ENCODE measurements around the gene ANKUB1.
A peak's percentile ranks its signal among the peaks of the same experiment; 100 is the strongest.
"Not testable (repeated sequence)": the region's sequence is repeated elsewhere in the genome, so short reads cannot be mapped to it uniquely, and the experiment has no call there.

The ANKUB1 gene

GRCh38 chr3:149792452-149793270 lies at the start of gene ANKUB1:
Gene ANKUB1 (minus strand): TSS chr3:149792554. CDS start chr3:149792366, 188 bp downstream.
- no peak for DNase-seq (ENCODE audit: low read depth in 2 of 2)

- no peak for DNase-seq (ENCODE audit: low read depth in 2 of 2)
Measured at GRCh38 chr3:149839896-149840295, 47.5 kb upstream of the ANKUB1 start.

GRCh38 chr3:149839469-149839868 lies 47.1 kb upstream of the ANKUB1 start:
- DNase-seq (ENCODE audit: low read depth in 2 of 2): not testable (repeated sequence)

GRCh38 chr3:149838491-149838890 lies 46.1 kb upstream of the ANKUB1 start:
- DNase-seq (ENCODE audit: low read depth in 2 of 2): not testable (repeated sequence)

GRCh38 chr3:149833241-149833640 lies 40.9 kb upstream of the ANKUB1 start:
- DNase-seq (ENCODE audit: low read depth in 2 of 2): no peak

GRCh38 chr3:149832086-149832485 lies 39.7 kb upstream of the ANKUB1 start:
- no peak for DNase-seq (ENCODE audit: low read depth in 2 of 2)

GRCh38 chr3:149831321-149831720 lies 39.0 kb upstream of the ANKUB1 start:
- DNase-seq (ENCODE audit: low read depth in 2 of 2): no peak

- no peak for DNase-seq (ENCODE audit: low read depth in 2 of 2)
Measured at GRCh38 chr3:149830902-149831301, 38.5 kb upstream of the ANKUB1 start.

- not testable (repeated sequence) for DNase-seq (ENCODE audit: low read depth in 2 of 2)
Measured at GRCh38 chr3:149829631-149830030, 37.3 kb upstream of the ANKUB1 start.

GRCh38 chr3:149828390-149828789 lies 36.0 kb upstream of the ANKUB1 start:
- no peak for DNase-seq (ENCODE audit: low read depth in 2 of 2)

- DNase-seq (ENCODE audit: low read depth in 2 of 2): no peak
Measured at GRCh38 chr3:149826636-149827035, 34.3 kb upstream of the ANKUB1 start.

- no peak for DNase-seq (ENCODE audit: low read depth in 2 of 2)
Measured at GRCh38 chr3:149820183-149820582, 27.8 kb upstream of the ANKUB1 start.

- no peak for DNase-seq (ENCODE audit: low read depth in 2 of 2)
Measured at GRCh38 chr3:149819432-149819831, 27.1 kb upstream of the ANKUB1 start.

GRCh38 chr3:149816986-149817385 lies 24.6 kb upstream of the ANKUB1 start:
- no peak for DNase-seq (ENCODE audit: low read depth in 2 of 2)

GRCh38 chr3:149816311-149816710 lies 24.0 kb upstream of the ANKUB1 start:
- no peak for DNase-seq (ENCODE audit: low read depth in 2 of 2)

GRCh38 chr3:149815728-149816127 lies 23.4 kb upstream of the ANKUB1 start:
- DNase-seq (ENCODE audit: low read depth in 2 of 2): no peak

- DNase-seq (ENCODE audit: low read depth in 2 of 2): no peak
Measured at GRCh38 chr3:149815321-149815720, 23.0 kb upstream of the ANKUB1 start.

- no peak for DNase-seq (ENCODE audit: low read depth in 2 of 2)
Measured at GRCh38 chr3:149813367-149814281, 21.3 kb upstream of the ANKUB1 start.

- peak; percentile 87 to 90 for DNase-seq (ENCODE audit: low read depth in 2 of 2)
Measured at GRCh38 chr3:149812606-149813366, 20.4 kb upstream of the ANKUB1 start, which contains the start of gene RNF13. Gene RNF13 (plus strand): TSS chr3:149813215. CDS start chr3:149846027, 32,812 bp downstream.

- no peak for DNase-seq (ENCODE audit: low read depth in 2 of 2)
Measured at GRCh38 chr3:149812165-149812605, 19.8 kb upstream of the ANKUB1 start.

- no peak for DNase-seq (ENCODE audit: low read depth in 2 of 2)
Measured at GRCh38 chr3:149810846-149811245, 18.5 kb upstream of the ANKUB1 start.

- DNase-seq (ENCODE audit: low read depth in 2 of 2): no peak
Measured at GRCh38 chr3:149809699-149810098, 17.3 kb upstream of the ANKUB1 start.

Data from stimulated activated CD4-positive, alpha-beta T cell treated with anti-CD3 and anti-CD28 coated beads, Interleukin-4, amount 100 ng/mL, for 48 hours (primary cell).